K562 (cell line): ENCODE data around the gene DROSHA.

Experiments
- BCL6 ChIP-seq: fragments of 250-450 bp; sonication (Bioruptor Pico); IDR thresholded peaks from 2 replicates; pipeline ENCODE4 v1.4.0; 2020
- CREM ChIP-seq: IDR thresholded peaks from 2 replicates; pipeline ENCODE4 v1.6.1; 2014; ENCODE audit warnings: antibody characterized with exemption, low read depth
- CTCF ChIP-seq, 3 experiments: IDR thresholded peaks in 2 of 3; conservative IDR thresholded peaks in 1 of 3; 2 replicates each; pipeline ENCODE4 v1.5.1; 2011 to 2012; ENCODE audit warnings: low read length in 3 of 3, mild to moderate bottlenecking in 3 of 3, control low read depth in 2 of 3, improper control_type of control experiment in 1 of 3, inconsistent platforms in 1 of 3, low read depth in 1 of 3, mixed read lengths in 1 of 3, moderate library complexity in 1 of 3; ENCODE audit not compliant: insufficient read depth in 2 of 3
- ELF4 ChIP-seq: fragments of 450-650 bp; formaldehyde crosslinking; IDR thresholded peaks from 2 replicates; pipeline ENCODE4 v1.4.0; 2022; ENCODE audit warnings: missing genetic modification characterization
- GABPA ChIP-seq: fragments of 200-800 bp; sonication (Bioruptor generic); conservative IDR thresholded peaks from 2 replicates; pipeline ENCODE4 v1.6.1; 2016; ENCODE audit warnings: low read depth, missing genetic modification characterization, missing compliant biosample characterization
- JUN ChIP-seq, 2 experiments: sonication (generic) in 1 of 2; formaldehyde crosslinking in 1 of 2; IDR thresholded peaks; 2 replicates each; pipeline versions ENCODE4 v1.6.1 to v1.8.0; 2012 to 2022; ENCODE audit warnings: borderline replicate concordance in 2 of 2, mild to moderate bottlenecking in 2 of 2, improper control_type of control experiment in 1 of 2, low read depth in 1 of 2, low read length in 1 of 2, missing genetic modification reagents in 1 of 2
- NRF1 ChIP-seq, 2 experiments: fragments of 450-650 bp; IDR thresholded peaks in 1 of 2; conservative IDR thresholded peaks in 1 of 2; 2 replicates each; pipeline ENCODE4 v1.6.1; 2014; ENCODE audit warnings: mild to moderate bottlenecking in 2 of 2
- PHF20 ChIP-seq: fragments of 450-650 bp; IDR thresholded peaks from 2 replicates; pipeline ENCODE4 v1.6.1; 2018; ENCODE audit not compliant: partially characterized antibody
- REST ChIP-seq, 2 experiments: fragments of 450-650 bp; formaldehyde crosslinking in 1 of 2; IDR thresholded peaks; 2 replicates each; pipeline versions ENCODE4 v1.4.0 to v1.6.1; 2014 to 2020; ENCODE audit warnings: mild to moderate bottlenecking in 2 of 2, borderline replicate concordance in 1 of 2, low read depth in 1 of 2
- RNF2 ChIP-seq: sonication (generic); IDR thresholded peaks from 2 replicates; pipeline ENCODE4 v1.6.1; 2016
- RNF219 ChIP-seq: fragments of 250-450 bp; sonication (Bioruptor Pico); IDR thresholded peaks from 2 replicates; pipeline ENCODE4 v1.5.0; 2022; ENCODE audit warnings: mild to moderate bottlenecking
- ZBED1 ChIP-seq: IDR thresholded peaks from 2 replicates; pipeline ENCODE4 v1.6.1; 2014
- ZNF707 ChIP-seq: fragments of 250-450 bp; sonication (Bioruptor Pico); conservative IDR thresholded peaks from 2 replicates; pipeline ENCODE4 v1.8.0; 2022; ENCODE audit warnings: inconsistent platforms, mild to moderate bottlenecking, moderate library complexity

- TF ChIP-seq NRF1 (conservative IDR thresholded peaks at IDR 0.05 in 1 of 2, IDR thresholded peaks at IDR 0.05 in 1 of 2), result no peak
- TF ChIP-seq BCL6 (CRISPR knock-in tag), result no peak
- TF ChIP-seq ZBED1, result no peak
- no peak for TF ChIP-seq RNF2
- TF ChIP-seq JUN (IDR thresholded peaks at IDR 0.05; ENCODE audit: borderline replicate concordance, low read depth, low read length), result no peak
- TF ChIP-seq JUN (CRISPR knock-in tag; IDR thresholded peaks at IDR 0.05; ENCODE audit: borderline replicate concordance), result no peak
- TF ChIP-seq ELF4 (CRISPR knock-in tag), result no peak
- TF ChIP-seq REST (IDR thresholded peaks at IDR 0.05; ENCODE audit: borderline replicate concordance), result no peak
- TF ChIP-seq REST (CRISPR knock-in tag; IDR thresholded peaks at IDR 0.05; ENCODE audit: low read depth), result no peak
- TF ChIP-seq CTCF (IDR thresholded peaks at IDR 0.05 in 2 of 3, conservative IDR thresholded peaks at IDR 0.05 in 1 of 3; ENCODE audit: insufficient read depth in 2 of 3, low read depth in 1 of 3, low read length in 3 of 3), result no peak
- no peak for TF ChIP-seq PHF20
- TF ChIP-seq GABPA (tag), result no peak
- TF ChIP-seq ZNF707 (CRISPR knock-in tag), result no peak
- no peak for TF ChIP-seq CREM
- no peak for TF ChIP-seq RNF219 (CRISPR knock-in tag)
Measured at GRCh38 chr5:31479706-31480105, 52.2 kb downstream of the DROSHA start.
